Dermis microvascular lymphatic vessel endothelial cell (primary cell): ENCODE data around the gene ARAP2. TPM values are rescaled to one million over a fixed set of nuclear protein-coding genes. Genes with fewer than 3 reads are reported as not detected.

Experiments used
- DNase-seq, 2 donors: peaks; one replicate each; pipeline versions ENCODE4 v3.0.0 to v3.0.0-alpha.2; 2010; ENCODE audit warnings: low read depth in 2 of 2
- total RNA-seq: library from RNA; depleted of rRNA; stranded (reverse); fragments of >200 nt; gene quantifications from 2 replicates; pipeline ENCODE4 v1.2.1, GENCODE V29; 2014

Gene ARAP2
- total RNA-seq, 1 donor from 2014 or later = under 0.01 TPM

DNA sequence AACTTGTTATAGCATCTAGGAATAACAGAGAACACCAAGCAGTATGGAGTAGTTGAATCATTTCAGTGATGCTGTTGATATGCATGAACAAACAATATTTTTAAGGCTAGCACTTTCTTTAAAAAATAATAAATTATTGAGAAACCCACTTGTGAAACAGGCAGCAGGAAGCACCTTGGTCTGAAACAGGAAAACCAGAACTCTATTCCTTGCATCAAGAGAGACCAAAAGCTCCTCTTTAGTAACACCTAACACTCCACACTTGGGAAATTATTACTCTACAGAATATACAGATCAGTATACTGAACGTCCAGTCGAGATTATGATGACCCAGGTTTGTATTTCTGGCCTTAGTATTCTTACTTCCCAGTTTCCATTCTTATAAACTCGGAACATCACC lies 129.0 kb downstream of the ARAP2 start:
- no peak for DNase-seq

- no peak for DNase-seq
These were observed 133.1 kb downstream of the ARAP2 start for GRCh38 chr4:36111172-36111571.

DNA sequence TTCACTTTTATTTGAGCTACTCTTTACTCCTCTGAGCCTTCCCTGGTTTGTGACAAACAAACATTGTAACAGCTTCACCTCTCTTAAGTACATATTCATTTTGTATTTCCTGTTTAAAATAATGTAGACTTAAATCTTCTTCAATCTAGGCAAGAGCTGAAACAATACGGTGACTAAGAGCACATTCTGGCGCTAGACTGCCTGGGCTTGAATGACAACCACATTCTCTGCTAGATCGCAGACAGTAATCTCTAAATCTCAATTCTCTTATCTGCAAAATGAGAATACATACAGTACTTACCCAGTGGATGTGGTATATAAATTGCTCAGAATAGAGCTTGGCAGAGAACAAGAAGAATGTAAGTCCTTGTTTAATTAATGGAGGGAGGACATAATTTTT lies 144.8 kb downstream of the ARAP2 start:
- DNase-seq = no peak

- no peak for DNase-seq
These were observed 149.3 kb downstream of the ARAP2 start for GRCh38 chr4:36094995-36095394.

DNA sequence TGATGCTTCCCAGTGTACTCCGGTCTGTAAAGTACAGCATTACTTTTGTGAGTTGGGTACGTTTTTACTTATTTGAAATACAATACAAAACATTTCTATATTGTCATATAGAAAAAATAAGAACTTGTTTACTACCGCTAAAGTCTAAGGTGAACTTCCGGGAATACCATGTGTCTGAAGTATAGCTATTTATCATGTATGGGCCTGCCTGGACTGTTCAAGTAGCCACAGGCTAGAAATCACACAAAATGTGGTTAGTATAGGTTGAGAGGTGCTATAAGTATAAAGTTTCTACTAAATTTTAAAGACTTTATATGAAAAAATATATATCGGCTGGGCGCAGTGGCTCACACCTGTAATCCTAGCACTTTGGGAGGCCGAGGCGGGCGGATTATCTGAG lies 152.3 kb downstream of the ARAP2 start:
- no peak for DNase-seq

DNA sequence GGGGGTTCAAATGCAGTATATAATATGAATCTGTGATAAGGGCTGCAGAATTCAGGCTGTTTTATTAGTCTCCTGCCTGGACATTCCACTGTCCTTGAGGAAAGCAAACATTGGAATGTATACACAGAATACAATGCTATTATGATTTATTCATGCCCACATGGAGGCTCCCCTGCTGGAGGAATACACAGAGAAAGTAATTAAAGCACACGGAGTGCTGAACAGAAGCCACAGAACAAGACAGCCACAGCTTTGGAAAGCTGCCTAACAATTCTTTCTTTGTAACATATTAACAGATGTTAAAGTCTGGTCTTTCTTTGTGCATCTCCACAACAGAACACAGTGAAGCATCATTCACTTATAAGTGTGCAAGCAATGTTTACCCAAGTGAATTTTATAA lies 155.8 kb downstream of the ARAP2 start:
- no peak for DNase-seq

DNA sequence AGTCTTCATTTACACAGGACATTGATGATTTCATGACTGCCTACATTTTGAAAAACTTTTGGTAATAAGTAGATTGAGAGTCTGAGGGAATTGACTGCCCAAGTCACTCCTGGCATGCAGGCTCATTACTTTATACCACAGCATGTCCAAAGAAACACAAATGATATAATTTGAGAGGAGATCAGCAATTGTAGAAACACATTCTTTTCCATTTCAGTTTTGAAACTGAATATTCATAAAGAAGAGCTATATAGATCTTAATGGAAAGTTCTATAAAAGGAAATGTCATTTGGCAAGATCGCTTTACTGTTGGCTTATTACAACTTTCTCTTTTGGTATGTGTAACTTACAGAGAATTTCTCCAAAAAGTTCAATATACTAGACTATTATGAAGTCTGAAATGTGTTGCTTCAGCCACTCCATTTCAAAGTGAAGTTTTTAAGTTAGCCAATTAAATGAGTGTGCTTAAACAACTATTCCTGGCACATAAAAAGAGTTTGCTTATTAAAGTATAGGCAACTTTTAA lies 158.0 kb downstream of the ARAP2 start:
- no peak for DNase-seq

DNA sequence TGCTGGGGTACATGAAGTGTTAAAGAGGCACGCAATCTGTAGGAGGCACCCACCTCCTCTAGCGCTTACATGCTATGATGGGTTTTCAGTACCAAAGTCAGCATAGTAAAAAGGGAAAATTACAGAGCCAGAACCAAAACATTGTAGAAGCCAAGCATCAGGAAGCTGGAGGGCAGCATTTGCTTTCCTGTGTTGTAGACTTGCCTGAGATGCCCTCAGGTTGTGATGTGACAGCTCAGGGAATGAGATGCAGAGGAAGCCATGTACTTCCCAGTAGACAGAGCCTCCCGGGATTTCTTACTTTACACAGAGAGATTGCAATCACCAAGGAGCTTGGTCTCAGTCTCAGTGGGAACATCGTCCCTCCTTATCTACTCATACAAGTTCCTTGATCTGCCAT lies 161.5 kb downstream of the ARAP2 start:
- no peak for DNase-seq

DNA sequence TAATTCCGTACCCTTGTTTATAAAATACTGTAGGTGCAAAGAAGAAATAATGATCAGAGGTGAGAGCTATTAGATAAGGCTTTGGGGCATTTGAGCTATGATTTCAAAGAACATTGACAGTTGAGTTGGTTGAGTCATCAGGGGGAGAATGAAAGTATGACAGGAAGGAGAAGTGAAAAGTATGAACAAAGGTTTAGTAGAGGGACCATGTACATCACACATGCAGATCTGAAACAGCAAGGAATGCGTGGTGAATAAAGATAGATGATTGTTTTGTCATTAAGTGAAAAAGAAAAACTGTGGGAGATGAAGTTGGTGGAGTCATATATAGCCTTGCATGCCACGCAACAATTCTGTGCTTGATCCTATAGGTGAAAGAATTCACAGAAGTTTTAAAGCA lies 163.1 kb downstream of the ARAP2 start:
- no peak for DNase-seq

DNA sequence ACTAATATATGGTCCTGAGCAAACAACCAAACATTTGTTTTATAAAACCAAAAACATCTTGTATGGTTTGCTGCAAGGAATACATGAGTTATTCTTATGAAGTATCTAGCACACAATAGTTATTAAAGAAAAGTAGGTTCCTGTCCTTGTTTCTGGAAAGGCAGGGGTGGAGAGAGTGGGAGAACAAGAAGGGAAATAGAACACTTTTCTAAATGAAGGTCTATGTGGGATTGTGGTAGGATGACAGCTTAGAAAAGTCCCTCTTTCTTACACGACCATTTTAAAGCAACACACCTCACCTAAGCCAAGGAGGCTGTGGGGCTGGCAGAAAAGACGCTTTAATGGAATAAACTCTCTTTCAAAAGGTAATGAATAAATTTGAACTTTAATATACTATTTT lies 164.6 kb downstream of the ARAP2 start:
- DNase-seq = no peak

- no peak for DNase-seq
These were observed 166.0 kb downstream of the ARAP2 start for GRCh38 chr4:36078319-36078718.

- no peak for DNase-seq
These were observed 171.8 kb downstream of the ARAP2 start for GRCh38 chr4:36072529-36072928.

DNA sequence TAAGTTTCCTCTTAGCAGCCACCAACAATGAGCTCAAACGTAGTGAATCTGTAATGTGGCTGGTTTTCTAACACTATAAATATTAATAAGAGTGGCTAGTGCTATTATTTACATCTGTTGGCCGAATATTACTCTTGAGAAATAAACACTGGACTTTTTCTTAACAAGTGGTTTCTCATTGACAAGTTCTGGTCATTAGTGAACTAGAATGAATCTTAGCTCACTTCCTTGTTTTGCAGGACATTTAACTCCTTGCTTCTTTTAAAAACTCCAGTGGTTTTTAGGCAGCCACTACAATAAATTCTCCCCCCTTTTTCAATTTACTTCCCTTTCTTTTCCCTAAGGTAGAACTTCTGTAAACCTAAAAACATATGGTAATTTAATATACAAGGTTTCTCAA lies 177.2 kb downstream of the ARAP2 start:
- no peak for DNase-seq

DNA sequence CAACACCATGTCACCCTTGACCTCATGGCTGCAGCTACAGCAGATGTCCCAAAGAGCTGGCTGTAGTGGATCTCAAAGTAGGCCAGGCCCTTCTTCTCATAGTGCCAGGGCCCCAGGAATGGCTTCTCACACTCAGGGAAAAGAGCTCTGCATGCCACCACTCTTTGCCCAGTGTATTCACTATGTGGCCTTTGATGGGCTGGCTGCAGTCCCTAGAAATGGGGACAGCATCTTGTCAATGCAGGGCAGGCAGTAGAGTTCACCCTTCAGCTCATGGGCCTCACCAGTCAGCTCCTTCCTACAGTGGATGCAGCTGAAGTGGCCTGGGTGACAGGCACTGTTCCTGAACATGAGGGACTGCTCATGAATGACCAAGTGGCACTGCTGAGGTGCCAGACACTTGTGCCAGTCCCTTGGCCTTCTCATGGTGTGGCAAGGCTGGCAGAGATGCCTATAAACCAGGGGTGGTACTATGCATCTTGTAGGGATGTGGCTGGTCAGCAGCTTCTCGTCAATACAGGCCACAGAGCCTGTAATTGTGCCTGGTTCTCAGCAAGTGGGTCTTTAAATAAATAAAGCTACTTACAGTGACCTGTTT lies 178.9 kb downstream of the ARAP2 start:
- no peak for DNase-seq

DNA sequence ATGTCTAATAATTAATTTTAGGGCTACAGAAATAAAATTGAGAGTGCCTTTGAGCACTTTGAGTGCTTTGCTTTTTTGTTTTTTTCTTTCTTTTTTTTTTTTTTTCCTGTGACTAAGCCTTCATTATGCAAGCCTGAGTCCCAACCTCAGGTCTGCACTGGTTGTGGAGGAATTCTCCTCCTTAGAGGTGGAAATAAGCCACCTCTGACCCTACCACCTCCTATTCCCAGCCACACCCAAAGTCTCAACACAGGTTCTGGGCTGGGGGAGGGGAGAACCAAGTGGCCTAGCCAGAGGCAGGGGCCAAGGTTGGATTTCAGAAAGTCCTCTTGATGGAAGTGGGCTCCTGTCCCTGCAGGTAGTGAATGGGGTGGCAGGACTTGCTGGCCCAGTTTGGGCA lies 180.2 kb downstream of the ARAP2 start:
- no peak for DNase-seq

DNA sequence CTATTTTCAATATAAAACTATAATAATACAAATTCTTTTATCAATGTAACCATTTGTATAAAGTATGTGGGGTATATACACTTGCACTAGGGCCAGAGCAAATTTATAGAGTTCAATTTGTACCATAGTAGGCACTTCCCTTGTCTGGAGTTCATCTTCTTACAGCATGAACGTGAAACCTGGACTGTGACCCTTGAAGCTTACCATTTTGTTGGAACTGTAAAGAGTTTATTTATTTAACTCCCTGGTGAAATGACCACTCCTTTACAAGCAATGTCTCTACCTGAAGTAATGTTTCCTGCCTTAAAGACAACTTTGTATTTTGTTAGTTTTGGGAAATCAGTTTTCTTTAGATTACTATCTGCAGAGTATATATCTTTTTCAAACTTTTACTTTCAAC lies 188.2 kb downstream of the ARAP2 start:
- DNase-seq = no peak

GRCh38 chr4:36054694-36055422 lies 189.5 kb downstream of the ARAP2 start:
- no peak for DNase-seq

DNA sequence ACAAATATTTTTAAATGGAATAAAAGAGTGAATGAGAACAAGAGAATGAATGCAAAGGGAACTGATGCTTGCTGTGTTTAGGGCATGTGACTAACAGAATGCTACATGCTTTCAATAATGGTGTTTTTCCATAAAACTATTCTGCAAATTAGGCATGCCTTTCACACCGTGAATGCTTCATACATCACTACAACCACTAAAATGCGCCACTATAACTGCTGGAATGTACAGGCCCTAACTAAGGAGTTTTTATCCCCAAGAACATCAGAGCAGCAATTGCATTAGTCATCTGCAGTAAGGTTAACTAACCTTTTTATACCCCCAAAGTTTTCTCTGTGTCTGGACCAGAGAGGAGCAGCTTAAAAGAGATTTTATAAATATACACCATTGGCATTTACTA lies 190.4 kb downstream of the ARAP2 start:
- no peak for DNase-seq

DNA sequence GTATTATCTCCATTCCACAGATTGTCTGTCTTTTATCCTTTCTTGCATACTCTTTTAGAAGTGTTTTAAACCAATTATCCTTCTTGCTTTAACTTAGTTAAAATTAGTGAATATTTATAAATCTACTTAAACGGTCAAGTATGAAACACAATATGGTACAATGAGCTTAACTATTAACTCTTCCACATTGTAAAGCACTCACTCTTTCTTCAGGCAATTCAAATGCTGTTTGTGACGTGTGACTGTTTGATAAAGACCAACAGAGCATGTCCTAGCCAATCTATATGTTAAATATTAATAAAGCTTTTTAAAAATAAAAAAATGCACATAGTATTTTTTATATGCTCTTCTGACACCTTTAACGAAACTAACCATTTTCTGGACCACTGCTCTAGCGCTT lies 192.7 kb downstream of the ARAP2 start:
- no peak for DNase-seq

GRCh38 chr4:36046026-36046425 lies 198.3 kb downstream of the ARAP2 start:
- no peak for DNase-seq

DNA sequence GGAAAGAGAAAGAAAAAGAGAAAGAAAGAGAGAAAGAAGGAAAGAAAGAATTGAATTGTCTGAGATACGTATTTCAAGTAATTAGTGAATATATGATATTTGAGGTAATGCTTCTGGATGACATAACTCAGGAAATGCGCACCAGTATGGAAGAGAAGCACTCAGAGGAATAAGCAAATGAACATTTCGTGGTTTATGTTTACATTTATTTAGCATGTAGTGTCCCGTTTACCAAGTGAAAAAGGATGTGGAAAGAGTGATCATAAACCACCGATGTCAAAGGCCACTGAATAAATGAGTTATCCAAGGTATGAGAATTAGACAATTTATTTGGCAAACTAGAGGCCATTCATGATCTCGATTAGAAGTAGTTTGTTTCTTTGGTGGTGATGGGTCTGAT lies 200.4 kb downstream of the ARAP2 start:
- no peak for DNase-seq

- no peak for DNase-seq
These were observed 201.1 kb downstream of the ARAP2 start for GRCh38 chr4:36043241-36043640.
